ENCODE measurements around the gene DCP1A. TPM values are rescaled to one million over a fixed set of nuclear protein-coding genes. Genes with fewer than 3 reads are reported as not detected.
"Not testable (repeated sequence)": the region's sequence is repeated elsewhere in the genome, so short reads cannot be mapped to it uniquely, and the experiment has no call there.

Gene DCP1A
- 10.7 TPM for polyA plus RNA-seq (2012; ENCODE audit: missing spikeins)

DNA sequence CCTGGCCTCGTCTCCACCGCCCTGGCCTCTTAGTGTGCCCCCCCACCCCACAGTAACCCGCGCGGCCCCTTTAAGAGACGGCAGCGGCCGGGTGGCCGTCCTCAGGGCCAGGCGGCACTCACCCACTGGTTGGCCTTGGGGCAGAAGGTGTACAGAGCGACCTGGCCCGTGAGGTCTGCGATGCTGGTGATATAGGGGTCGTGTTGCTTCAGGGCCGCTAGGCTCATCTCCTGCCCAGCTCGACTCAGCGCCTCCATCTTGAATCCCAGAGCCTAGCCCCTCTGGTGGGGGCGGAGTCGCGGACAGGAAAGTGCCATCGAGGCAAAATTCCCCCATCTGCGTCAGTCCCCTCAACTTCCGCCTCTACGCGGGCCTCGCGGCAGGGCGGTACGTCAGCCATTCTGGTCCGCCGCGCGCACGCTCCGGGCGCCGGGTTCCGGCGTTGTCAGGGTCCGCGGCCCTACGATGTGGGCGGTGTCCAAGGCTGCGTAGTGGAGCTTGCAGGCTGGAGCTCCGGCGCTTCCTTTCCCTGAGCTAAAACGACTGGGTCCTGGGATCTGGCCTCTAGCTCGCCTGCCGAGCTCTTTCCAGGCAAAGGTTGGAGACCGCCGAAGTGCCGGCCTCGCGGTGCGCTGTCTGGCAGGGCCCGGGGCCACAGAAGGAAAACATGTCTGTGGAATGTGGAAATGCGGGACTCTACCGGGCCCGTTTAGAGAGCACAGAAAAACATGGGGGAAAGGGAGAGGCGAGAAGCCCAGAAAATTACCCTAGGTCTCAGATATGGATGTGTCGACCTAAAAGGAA is at the start of gene DCP1A:
Gene DCP1A (minus strand): TSS at position 283 of the 804 bp plus-strand sequence. CDS start 26 bp downstream, at position 257.
- TF ChIP-seq TAF1 (IDR thresholded peaks at IDR 0.05; ENCODE audit: borderline replicate concordance, low read depth, low read length) (peak; percentile 88), POLR2A (IDR thresholded peaks at IDR 0.05; ENCODE audit: low read depth, low read length) (peak; percentile 96), POLR2AphosphoS5 (IDR thresholded peaks at IDR 0.05; ENCODE audit: low read depth, low read length) (peak; percentile 96)
- DNase-seq (ENCODE audit: insufficient read length): peak; percentile 90
- peak; percentile 99 for FAIRE-seq

DNA sequence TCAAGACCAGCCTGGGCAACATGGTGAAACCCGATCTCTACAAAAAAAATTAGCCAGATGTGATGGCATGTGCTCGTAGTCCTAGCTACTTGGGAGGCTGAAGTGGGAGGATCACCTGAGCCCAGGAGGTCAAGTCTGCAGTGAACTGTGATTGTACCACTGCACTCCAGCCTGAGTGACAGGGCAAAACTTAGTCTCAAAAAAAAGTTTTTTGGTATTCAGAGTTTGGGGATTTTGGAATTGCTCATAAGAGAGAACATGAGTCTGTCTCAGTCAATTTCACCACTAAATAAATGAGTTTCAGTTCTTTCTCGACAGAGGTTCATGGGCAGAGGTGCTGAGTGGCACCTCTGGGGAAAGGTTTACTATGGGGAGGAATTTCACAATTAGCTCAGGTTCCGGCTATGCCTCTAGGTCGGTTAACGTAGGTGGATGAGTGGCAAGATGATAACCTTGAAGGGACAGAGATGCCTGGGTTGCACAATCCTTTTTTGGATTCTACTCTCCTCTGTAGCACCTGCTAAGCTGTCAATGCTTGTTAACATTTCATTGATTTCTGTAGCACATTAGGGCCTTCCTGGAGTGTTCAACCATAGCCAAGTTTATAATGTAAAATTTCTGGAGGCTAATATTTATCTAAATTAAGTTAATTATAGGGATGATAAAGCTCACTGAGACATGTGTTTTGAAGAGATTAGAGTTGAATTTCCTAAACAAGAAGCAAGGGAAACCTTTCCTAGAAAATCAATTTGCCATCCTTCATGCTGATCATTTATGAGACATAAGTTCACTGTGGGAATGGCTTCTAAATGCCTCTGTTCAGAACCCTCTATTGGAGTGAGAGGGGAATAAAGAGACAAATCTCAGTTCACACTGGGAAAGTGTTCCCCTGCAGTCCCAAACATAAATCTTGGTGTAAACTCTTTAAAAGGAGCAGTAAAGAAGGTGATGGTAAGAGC is 37.4 kb upstream of the DCP1A start:
- TF ChIP-seq POLR2AphosphoS5 (IDR thresholded peaks at IDR 0.05; ENCODE audit: low read depth, low read length) (no peak), TAF1 (IDR thresholded peaks at IDR 0.05; ENCODE audit: borderline replicate concordance, low read depth, low read length) (no peak), POLR2A (IDR thresholded peaks at IDR 0.05; ENCODE audit: low read depth, low read length) (no peak)
- DNase-seq (ENCODE audit: insufficient read length): no peak
- peak; percentile 68 for FAIRE-seq

DNA sequence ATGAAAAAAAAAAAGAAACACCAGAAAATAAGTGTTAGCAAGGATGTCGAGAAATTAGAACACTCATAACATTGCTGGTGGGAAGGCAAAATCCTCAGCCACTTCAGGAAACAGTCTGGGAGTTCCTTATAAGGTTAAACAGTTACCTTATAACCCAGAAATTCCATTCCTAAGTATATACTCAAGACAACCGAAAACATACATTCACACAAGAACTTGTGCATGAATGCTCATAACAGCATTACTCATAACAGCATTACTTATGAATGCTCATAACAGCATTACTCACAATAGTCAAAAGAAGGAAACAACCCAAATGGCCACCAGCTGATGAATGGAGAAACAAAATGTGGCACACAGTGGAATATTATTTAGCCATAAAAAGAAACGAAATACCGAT is 34.8 kb upstream of the DCP1A start:
- FAIRE-seq (no peak), DNase-seq (ENCODE audit: insufficient read length) (no peak)
- TF ChIP-seq POLR2A (IDR thresholded peaks at IDR 0.05; ENCODE audit: low read depth, low read length) (no peak), TAF1 (IDR thresholded peaks at IDR 0.05; ENCODE audit: borderline replicate concordance, low read depth, low read length) (no peak)

DNA sequence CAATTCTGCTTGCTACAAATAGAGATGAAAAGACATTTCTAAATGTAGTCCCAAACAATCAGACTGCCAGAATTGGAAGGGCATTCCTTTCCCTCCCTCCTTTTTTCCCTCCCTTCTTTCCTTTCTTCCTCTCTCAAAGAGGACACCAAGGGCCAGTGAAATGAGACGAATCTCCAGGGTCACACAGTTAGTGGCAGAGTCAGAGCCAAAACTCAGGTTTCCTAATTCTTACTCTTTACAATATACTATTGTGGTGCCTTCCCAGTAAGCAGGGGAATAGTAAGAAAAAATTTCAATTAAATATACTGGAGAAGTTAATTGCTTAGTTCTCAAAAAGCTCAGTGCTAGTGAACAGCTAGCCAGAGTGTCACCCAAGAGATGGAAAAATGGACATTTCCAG is 33.0 kb upstream of the DCP1A start:
- no peak for TF ChIP-seq POLR2AphosphoS5 (IDR thresholded peaks at IDR 0.05; ENCODE audit: low read depth, low read length)
- no peak for TF ChIP-seq POLR2A (IDR thresholded peaks at IDR 0.05; ENCODE audit: low read depth, low read length)
- TF ChIP-seq TAF1 (IDR thresholded peaks at IDR 0.05; ENCODE audit: borderline replicate concordance, low read depth, low read length): no peak
- DNase-seq (ENCODE audit: insufficient read length) (no peak), FAIRE-seq (no peak)

DNA sequence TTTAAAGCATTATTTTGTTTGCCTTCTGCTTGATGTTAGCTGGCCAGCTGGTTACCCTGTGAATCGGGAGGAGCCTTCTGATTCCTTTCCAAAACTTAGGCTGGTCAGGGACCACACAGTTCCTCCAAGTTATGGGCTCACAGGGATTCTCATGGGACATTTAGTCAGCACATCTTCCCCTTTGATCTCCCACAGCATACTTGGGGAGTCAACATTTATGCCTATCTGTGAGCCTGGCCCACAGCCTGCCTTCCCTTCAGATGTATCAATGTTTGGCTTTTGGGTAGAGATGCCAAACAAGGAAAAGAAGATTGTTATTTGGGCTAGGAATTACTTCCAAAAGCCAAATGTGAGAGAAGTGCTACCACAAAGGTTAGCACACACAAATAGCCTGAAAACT is 32.6 kb upstream of the DCP1A start:
- TF ChIP-seq TAF1 (IDR thresholded peaks at IDR 0.05; ENCODE audit: borderline replicate concordance, low read depth, low read length) (no peak), POLR2AphosphoS5 (IDR thresholded peaks at IDR 0.05; ENCODE audit: low read depth, low read length) (no peak), POLR2A (IDR thresholded peaks at IDR 0.05; ENCODE audit: low read depth, low read length) (no peak)
- no peak for FAIRE-seq
- no peak for DNase-seq (ENCODE audit: insufficient read length)

DNA sequence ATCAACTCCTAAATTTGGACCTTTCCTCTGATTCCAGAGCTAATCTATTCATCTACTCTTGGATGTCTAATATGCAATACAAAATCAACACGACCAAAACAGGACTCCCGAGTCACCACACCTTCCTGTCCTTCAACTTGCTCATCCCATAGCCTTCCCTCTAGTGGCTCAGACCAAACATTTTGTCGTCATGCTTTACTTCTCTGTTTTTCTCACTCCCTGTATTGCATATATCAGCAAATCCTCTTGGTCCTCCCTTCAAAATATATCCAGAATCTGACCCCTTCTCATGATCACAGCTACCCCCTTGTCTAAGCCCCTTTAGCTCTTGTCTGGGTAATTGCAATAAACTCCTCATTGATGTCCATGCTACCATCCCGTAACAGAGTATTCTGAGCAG is 30.5 kb upstream of the DCP1A start:
- TF ChIP-seq POLR2A (IDR thresholded peaks at IDR 0.05; ENCODE audit: low read depth, low read length) (no peak), POLR2AphosphoS5 (IDR thresholded peaks at IDR 0.05; ENCODE audit: low read depth, low read length) (no peak), TAF1 (IDR thresholded peaks at IDR 0.05; ENCODE audit: borderline replicate concordance, low read depth, low read length) (no peak)
- DNase-seq (ENCODE audit: insufficient read length): no peak
- FAIRE-seq: no peak

DNA sequence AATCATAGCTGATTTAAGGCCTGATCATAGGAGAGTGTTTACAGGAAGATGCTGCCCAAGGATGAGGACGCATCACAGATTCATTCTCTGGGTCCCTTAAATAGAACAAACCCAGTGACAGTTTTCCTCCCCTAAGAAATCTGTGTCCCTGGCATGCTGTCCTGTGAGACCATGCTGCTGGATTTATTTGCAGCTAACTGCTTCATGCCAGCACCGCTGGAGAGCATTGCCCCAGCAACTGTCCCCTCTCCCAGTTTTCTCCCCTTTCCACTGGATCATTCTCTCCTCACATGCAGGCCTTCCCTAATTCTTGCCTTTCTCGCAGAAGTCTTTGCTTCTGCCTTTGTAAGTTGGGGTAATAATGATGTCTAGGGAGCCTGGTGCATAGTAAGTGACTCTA is 29.3 kb upstream of the DCP1A start:
- DNase-seq (ENCODE audit: insufficient read length) (no peak), FAIRE-seq (no peak)
- TF ChIP-seq POLR2A (IDR thresholded peaks at IDR 0.05; ENCODE audit: low read depth, low read length) (no peak), TAF1 (IDR thresholded peaks at IDR 0.05; ENCODE audit: borderline replicate concordance, low read depth, low read length) (no peak), POLR2AphosphoS5 (IDR thresholded peaks at IDR 0.05; ENCODE audit: low read depth, low read length) (no peak)

DNA sequence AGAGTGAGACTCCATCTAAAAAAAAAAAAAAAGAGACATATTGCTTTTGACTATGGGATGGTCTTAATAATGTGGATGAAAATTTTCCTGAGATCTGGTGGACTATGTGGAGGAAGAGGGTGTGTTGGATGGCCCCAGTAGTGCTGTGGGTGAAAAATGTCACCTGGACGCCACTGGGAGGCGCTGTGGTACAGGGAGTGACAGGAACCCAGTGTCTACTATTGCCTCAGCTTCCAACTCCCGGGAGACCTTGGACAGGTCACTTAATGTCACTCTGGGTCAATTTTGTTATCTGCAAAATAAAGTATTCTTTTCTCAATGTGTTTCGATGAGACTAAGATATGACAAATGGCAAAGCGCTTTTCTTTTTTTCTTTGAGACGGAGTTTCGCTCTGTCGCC is 27.7 kb upstream of the DCP1A start:
- DNase-seq (ENCODE audit: insufficient read length) (peak; percentile 46), FAIRE-seq (peak; percentile 93)
- TF ChIP-seq TAF1 (IDR thresholded peaks at IDR 0.05; ENCODE audit: borderline replicate concordance, low read depth, low read length) (no peak), POLR2AphosphoS5 (IDR thresholded peaks at IDR 0.05; ENCODE audit: low read depth, low read length) (no peak), POLR2A (IDR thresholded peaks at IDR 0.05; ENCODE audit: low read depth, low read length) (no peak)

DNA sequence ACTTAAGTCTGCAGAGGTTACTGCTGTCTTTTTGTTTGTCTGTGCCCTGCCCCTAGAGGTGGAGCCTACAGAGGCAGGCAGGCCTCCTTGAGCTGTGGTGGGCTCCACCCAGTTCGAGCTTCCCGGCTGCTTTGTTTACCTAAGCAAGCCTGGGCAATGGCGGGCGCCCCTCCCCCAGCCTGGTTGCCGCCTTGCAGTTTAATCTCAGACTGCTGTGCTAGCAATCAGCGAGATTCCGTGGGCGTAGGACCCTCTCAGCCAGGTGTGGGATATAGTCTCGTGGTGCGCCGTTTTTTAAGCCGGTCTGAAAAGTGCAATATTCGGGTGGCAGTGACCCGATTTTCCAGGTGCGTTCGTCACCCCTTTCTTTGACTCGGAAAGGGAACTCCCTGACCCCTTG is 23.4 kb upstream of the DCP1A start:
- not testable (repeated sequence) for FAIRE-seq; DNase-seq (ENCODE audit: insufficient read length)

DNA sequence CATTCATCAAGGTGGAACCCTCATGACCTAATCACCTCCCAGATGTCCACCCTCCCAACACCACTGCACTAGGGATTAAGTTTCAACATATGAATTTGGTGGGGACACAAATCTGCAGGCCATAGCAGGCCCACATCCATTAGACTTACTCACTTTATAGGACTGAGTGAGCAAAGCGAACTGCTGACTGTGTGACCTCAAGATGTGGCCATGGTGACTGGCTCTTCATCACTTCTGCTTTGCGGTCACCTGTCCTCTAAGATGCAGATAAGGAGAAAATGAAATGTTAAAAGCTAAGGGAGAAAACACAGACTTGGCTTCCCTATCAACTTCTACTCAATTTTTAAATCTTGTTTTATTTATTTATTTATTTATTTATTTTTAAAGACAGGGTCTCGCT is 14.5 kb upstream of the DCP1A start:
- no peak for FAIRE-seq
- TF ChIP-seq POLR2A (IDR thresholded peaks at IDR 0.05; ENCODE audit: low read depth, low read length): no peak
- TF ChIP-seq POLR2AphosphoS5 (IDR thresholded peaks at IDR 0.05; ENCODE audit: low read depth, low read length): no peak
- DNase-seq (ENCODE audit: insufficient read length): no peak

DNA sequence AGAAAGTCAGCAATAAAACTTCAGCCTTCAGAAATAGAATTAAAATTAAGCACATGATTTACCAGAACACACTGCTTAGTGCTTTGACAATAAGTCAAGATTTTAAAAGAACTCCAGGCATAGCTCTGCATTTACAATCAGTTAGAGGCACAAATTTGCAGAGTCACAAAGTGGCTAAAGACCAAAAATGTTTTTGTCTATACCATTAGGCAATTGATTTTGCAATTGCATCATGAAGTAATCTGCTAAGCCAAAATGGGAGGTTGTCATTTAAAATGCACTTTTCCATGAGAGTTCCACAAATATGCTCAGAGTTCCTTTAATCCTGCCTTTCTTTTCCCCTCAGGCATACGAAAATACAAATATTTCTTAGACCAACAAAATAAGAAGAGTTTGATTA is 10.1 kb upstream of the DCP1A start:
- no peak for DNase-seq (ENCODE audit: insufficient read length)
- TF ChIP-seq POLR2AphosphoS5 (IDR thresholded peaks at IDR 0.05; ENCODE audit: low read depth, low read length) (no peak), POLR2A (IDR thresholded peaks at IDR 0.05; ENCODE audit: low read depth, low read length) (no peak), TAF1 (IDR thresholded peaks at IDR 0.05; ENCODE audit: borderline replicate concordance, low read depth, low read length) (no peak)
- FAIRE-seq: no peak
